Peyer's patch (tissue), 4 donors: ENCODE measurements around the gene SAMD10. TPM values are rescaled to one million over a fixed set of nuclear protein-coding genes. Genes with fewer than 3 reads are reported as not detected.

Experiments used
- DNase-seq, 3 donors: peaks; one replicate each; pipeline ENCODE4 v3.0.0-alpha.2; 2017 to 2019
- H3K27ac ChIP-seq, 4 donors: fragments of 200-600 bp; sonication (generic); one replicate each; pipeline ENCODE4 v1.5.1; 2016 to 2019
- H3K27me3 ChIP-seq, 2 donors: fragments of 200-600 bp; sonication (generic); one replicate each; pipeline ENCODE4 v1.5.1; 2019
- H3K36me3 ChIP-seq, 3 donors: fragments of 200-600 bp; sonication (generic); one replicate each; pipeline ENCODE4 v1.5.1; 2016 to 2019
- H3K4me1 ChIP-seq, 4 donors: fragments of 200-600 bp; sonication (generic); one replicate each; pipeline ENCODE4 v1.5.1; 2016 to 2019
- H3K4me3 ChIP-seq, 4 donors: fragments of 200-600 bp; sonication (generic); 1 replicate in 3 of 4; 2 replicates in 1 of 4; pipeline ENCODE4 v1.5.1; 2016 to 2019; ENCODE audit warnings: mild to moderate bottlenecking in 1 of 4
- H3K9me3 ChIP-seq, 4 donors: fragments of 200-600 bp; sonication (generic); one replicate each; pipeline ENCODE4 v1.5.1; 2016 to 2019; ENCODE audit warnings: mild to moderate bottlenecking in 1 of 4
- POLR2A ChIP-seq, 2 donors: fragments of 450-650 bp; IDR thresholded peaks; one replicate each; pipeline ENCODE4 v1.5.1; 2017; ENCODE audit warnings: antibody characterized with exemption in 2 of 2, mild to moderate bottlenecking in 2 of 2, moderate library complexity in 2 of 2
- total RNA-seq, 4 donors: library from RNA; depleted of rRNA; stranded (reverse); fragments of >200 nt; gene quantifications; one replicate each; pipeline ENCODE4 v1.1.0, GENCODE V29; 2016
- TF ChIP-seq, protein P1 (sequence below), 6 experiments: fragments of 450-650 bp in 4 of 6; fragments of 200-600 bp in 2 of 6; sonication (generic) in 1 of 6; IDR thresholded peaks; one replicate each; pipeline ENCODE4 v1.5.1; 2017 to 2019; ENCODE audit warnings: antibody characterized with exemption in 6 of 6, mild to moderate bottlenecking in 3 of 6, moderate library complexity in 1 of 6

Gene SAMD10
- total RNA-seq, 4 donors from 2014 or later = 1.7 to 14.3 (median 11.1) TPM

DNA sequence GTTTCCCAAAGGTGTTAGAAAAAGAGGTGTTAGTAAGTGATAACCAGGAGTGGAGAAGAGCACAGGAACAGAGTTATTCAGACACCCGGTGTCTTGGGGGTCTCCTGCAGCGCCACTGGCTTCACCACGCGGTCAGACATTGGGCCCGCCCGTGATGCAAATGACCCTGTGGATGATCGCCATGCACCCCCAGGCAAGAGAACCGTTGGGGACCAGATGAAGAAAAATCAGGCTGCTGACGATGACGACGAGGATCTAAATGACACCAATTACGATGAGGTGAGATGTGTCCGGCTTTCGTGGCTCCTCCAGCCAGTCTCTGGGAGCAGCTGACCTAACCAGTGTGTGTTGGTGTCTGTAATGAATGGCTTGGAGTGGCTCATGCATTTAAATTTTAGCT is 3.5 kb upstream of the SAMD10 start:
- H3K27ac ChIP-seq = no peak overlapping the region
- no peaks in the 10 kb centered on the region for H3K27me3 ChIP-seq
- H3K36me3 ChIP-seq = peaks cover 0 to 52% (median 0%) of the 10 kb centered on the region in 3 donors
- no peak overlapping the region for H3K4me3 ChIP-seq
- DNase-seq = no peak
- TF ChIP-seq, protein P1, sequence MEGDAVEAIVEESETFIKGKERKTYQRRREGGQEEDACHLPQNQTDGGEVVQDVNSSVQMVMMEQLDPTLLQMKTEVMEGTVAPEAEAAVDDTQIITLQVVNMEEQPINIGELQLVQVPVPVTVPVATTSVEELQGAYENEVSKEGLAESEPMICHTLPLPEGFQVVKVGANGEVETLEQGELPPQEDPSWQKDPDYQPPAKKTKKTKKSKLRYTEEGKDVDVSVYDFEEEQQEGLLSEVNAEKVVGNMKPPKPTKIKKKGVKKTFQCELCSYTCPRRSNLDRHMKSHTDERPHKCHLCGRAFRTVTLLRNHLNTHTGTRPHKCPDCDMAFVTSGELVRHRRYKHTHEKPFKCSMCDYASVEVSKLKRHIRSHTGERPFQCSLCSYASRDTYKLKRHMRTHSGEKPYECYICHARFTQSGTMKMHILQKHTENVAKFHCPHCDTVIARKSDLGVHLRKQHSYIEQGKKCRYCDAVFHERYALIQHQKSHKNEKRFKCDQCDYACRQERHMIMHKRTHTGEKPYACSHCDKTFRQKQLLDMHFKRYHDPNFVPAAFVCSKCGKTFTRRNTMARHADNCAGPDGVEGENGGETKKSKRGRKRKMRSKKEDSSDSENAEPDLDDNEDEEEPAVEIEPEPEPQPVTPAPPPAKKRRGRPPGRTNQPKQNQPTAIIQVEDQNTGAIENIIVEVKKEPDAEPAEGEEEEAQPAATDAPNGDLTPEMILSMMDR (IDR thresholded peaks at IDR 0.05) = no peak
- TF ChIP-seq POLR2A (IDR thresholded peaks at IDR 0.05) = no peak
- peaks cover 2 to 44% (median 22%) of the 10 kb centered on the region in 4 donors for H3K4me1 ChIP-seq
- no peaks in the 10 kb centered on the region for H3K9me3 ChIP-seq

- TF ChIP-seq POLR2A (IDR thresholded peaks at IDR 0.05) = peak; percentile 70 to 74
- TF ChIP-seq, protein P1 (IDR thresholded peaks at IDR 0.05) = peak; percentile 50 to 89 (median 80)
- Histone ChIP-seq H3K4me3 (peak within 1 kb of the TSS; percentile 79 to 92 (median 91)), H3K9me3 (no peaks in the 10 kb centered on the region), H3K27ac (peak within 1 kb of the TSS; percentile 80 to 91 (median 90)), H3K4me1 (peaks cover 2 to 44% (median 23%) of the 10 kb centered on the region in 4 donors), H3K27me3 (no peaks in the 10 kb centered on the region), H3K36me3 (peaks cover 0 to 33% (median 0%) of the 10 kb centered on the region in 3 donors)
- peak; percentile 93 to 97 (median 96) for DNase-seq
These were observed 1.6 kb upstream of the SAMD10 start, which contains the start of gene PRPF6 for GRCh38 chr20:63980806-63981728. PRPF6 (plus strand) TSS chr20:63981132; CDS start chr20:63981246, 114 bp downstream.

- TF ChIP-seq POLR2A (IDR thresholded peaks at IDR 0.05) = no peak
- Histone ChIP-seq H3K27me3 (no peaks in the 10 kb centered on the region), H3K27ac (peak overlapping the region; percentile 80 to 91 (median 90)), H3K4me3 (peak overlapping the region; percentile 79 to 92 (median 91)), H3K9me3 (no peaks in the 10 kb centered on the region), H3K36me3 (peaks cover 0 to 26% (median 0%) of the 10 kb centered on the region in 3 donors), H3K4me1 (peaks cover 2 to 44% (median 23%) of the 10 kb centered on the region in 4 donors)
- peak in 1 of 3 donors; percentile 26 for DNase-seq
These were observed 919 bp upstream of the SAMD10 start for GRCh38 chr20:63980317-63980805.

GRCh38 chr20:63979229-63979556 is 249 bp downstream of the SAMD10 start:
- Histone ChIP-seq H3K9me3 (no peaks in the 10 kb centered on the region), H3K36me3 (peaks cover 0 to 14% (median 0%) of the 10 kb centered on the region in 3 donors), H3K27ac (peak overlapping the region; percentile 73 to 91 (median 82)), H3K4me3 (peak overlapping the region; percentile 59 to 92 (median 84)), H3K4me1 (peaks cover 2 to 44% (median 23%) of the 10 kb centered on the region in 4 donors), H3K27me3 (no peaks in the 10 kb centered on the region)
- DNase-seq = no peak
- TF ChIP-seq, protein P1 (IDR thresholded peaks at IDR 0.05) = no peak
- no peak for TF ChIP-seq POLR2A (IDR thresholded peaks at IDR 0.05)

- Histone ChIP-seq H3K27ac (peak overlapping the region; percentile 73 to 91 (median 82)), H3K36me3 (peaks cover 0 to 8% (median 0%) of the 10 kb centered on the region in 3 donors), H3K27me3 (no peaks in the 10 kb centered on the region), H3K4me1 (peaks cover 2 to 46% (median 23%) of the 10 kb centered on the region in 4 donors), H3K9me3 (no peaks in the 10 kb centered on the region), H3K4me3 (peak overlapping the region; percentile 59 to 92 (median 84))
- peak; percentile 82 to 92 (median 86) for DNase-seq
- TF ChIP-seq POLR2A (IDR thresholded peaks at IDR 0.05) = peak in 1 of 2 donors; percentile 34
- TF ChIP-seq, protein P1 (IDR thresholded peaks at IDR 0.05) = no peak
These were observed 868 bp downstream of the SAMD10 start for GRCh38 chr20:63978319-63979228.
